ENCODE measurements around the gene FAM241A.
"Not testable (repeated sequence)": the region's sequence is repeated elsewhere in the genome, so short reads cannot be mapped to it uniquely, and the experiment has no call there.

FAM241A gene

DNA sequence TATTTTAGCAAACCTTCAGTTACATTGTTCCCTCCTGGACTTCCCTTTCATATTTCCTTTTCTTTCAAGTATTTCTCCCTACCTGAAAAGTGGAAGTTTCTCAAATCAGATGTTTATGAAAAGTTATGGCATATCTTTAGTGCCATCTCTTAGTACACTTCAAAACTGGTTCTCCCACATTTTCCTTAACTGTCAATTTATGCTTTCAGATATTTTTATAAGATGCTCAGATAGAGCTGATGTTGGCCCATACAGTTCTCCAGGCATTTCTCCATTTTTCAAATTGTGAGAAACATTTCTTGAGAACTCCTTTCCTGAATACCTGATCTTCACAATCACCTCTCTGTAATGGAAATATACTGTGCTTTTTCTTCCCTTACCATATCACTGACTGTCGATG, 53.8 kb downstream of the FAM241A start:
- TF ChIP-seq, protein P1, sequence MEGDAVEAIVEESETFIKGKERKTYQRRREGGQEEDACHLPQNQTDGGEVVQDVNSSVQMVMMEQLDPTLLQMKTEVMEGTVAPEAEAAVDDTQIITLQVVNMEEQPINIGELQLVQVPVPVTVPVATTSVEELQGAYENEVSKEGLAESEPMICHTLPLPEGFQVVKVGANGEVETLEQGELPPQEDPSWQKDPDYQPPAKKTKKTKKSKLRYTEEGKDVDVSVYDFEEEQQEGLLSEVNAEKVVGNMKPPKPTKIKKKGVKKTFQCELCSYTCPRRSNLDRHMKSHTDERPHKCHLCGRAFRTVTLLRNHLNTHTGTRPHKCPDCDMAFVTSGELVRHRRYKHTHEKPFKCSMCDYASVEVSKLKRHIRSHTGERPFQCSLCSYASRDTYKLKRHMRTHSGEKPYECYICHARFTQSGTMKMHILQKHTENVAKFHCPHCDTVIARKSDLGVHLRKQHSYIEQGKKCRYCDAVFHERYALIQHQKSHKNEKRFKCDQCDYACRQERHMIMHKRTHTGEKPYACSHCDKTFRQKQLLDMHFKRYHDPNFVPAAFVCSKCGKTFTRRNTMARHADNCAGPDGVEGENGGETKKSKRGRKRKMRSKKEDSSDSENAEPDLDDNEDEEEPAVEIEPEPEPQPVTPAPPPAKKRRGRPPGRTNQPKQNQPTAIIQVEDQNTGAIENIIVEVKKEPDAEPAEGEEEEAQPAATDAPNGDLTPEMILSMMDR (IDR thresholded peaks at IDR 0.05; ENCODE audit: borderline replicate concordance, insufficient read depth, low read depth, low read length): no peak
- no peak overlapping the region for H3K4me3 ChIP-seq (ENCODE audit: low read depth, low read length)

- TF ChIP-seq, protein P1 (IDR thresholded peaks at IDR 0.05; ENCODE audit: borderline replicate concordance, insufficient read depth, low read depth, low read length): no peak
- no peak overlapping the region for H3K4me3 ChIP-seq (ENCODE audit: low read depth, low read length)
Measured at GRCh38 chr4:112201915-112202505, 56.8 kb downstream of the FAM241A start.

GRCh38 chr4:112203593-112203992, 58.3 kb downstream of the FAM241A start:
- H3K4me3 ChIP-seq (ENCODE audit: low read depth, low read length): no peak overlapping the region
- TF ChIP-seq, protein P1 (IDR thresholded peaks at IDR 0.05; ENCODE audit: borderline replicate concordance, insufficient read depth, low read depth, low read length): no peak

- TF ChIP-seq, protein P1 (IDR thresholded peaks at IDR 0.05; ENCODE audit: borderline replicate concordance, insufficient read depth, low read depth, low read length): no peak
- H3K4me3 ChIP-seq (ENCODE audit: low read depth, low read length): no peak overlapping the region
Measured at GRCh38 chr4:112206431-112206830, 61.2 kb downstream of the FAM241A start.

GRCh38 chr4:112208137-112209095, 63.2 kb downstream of the FAM241A start:
- H3K4me3 ChIP-seq (ENCODE audit: low read depth, low read length): not testable (repeated sequence)

- TF ChIP-seq, protein P1 (IDR thresholded peaks at IDR 0.05; ENCODE audit: borderline replicate concordance, insufficient read depth, low read depth, low read length): no peak
- no peak overlapping the region for H3K4me3 ChIP-seq (ENCODE audit: low read depth, low read length)
Measured at GRCh38 chr4:112210777-112211176, 65.5 kb downstream of the FAM241A start.

DNA sequence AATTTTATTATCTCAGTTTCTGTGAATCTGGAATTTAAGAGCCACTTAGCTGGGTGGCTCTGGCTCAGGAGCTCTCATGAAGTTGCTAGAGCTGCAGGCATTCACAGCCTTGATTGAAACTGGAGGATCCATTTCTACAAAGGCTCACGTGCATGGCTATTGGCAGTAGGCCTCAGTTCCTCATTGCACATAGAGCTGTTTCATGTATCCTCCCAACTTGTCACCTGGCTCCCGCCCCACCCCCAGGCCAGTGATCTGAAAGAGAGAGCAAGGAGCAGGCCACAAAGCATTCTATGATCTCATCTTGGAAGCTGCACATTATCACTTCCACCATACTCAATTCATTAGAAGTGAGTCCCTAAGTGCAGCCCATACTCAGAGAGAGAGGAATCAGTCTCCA, 67.8 kb downstream of the FAM241A start:
- TF ChIP-seq, protein P1 (IDR thresholded peaks at IDR 0.05; ENCODE audit: borderline replicate concordance, insufficient read depth, low read depth, low read length): no peak
- no peak overlapping the region for H3K4me3 ChIP-seq (ENCODE audit: low read depth, low read length)
